ENCODE results near the gene HNRNPA1. TPM values are rescaled to one million over a fixed set of nuclear protein-coding genes. Genes with fewer than 3 reads are reported as not detected.

The HNRNPA1 gene
- total RNA-seq, 2 experiments from 2014 or later: 1,642 to 2,308 TPM

GRCh38 chr12:54285150-54286041, 4.9 kb downstream of the HNRNPA1 start:
- ATAC-seq (no peak), DNase-seq (no peak)
- POLR2A ChIA-PET: interaction anchor here (1.8 to 2.4 kb wide), 3 partner anchors 10 to 212 kb away, joined by 4 to 17 read pairs (median 8); partner anchors contain the start of gene NCKAP1L
- intact Hi-C loops (cut with DNase I, micrococcal nuclease): loop anchor here in 1 of 2 experiments (10.0 kb wide), 1 partner anchor 1829 kb away; the partner anchor contains the start of genes RPL41 and ZC3H10
- H3K27me3 Mint-ChIP-seq: no peaks in the 10 kb centered on the region
- H3K4me3 Mint-ChIP-seq: no peak overlapping the region
- peaks cover 33% of the 10 kb centered on the region for H3K4me1 Mint-ChIP-seq
- H3K27ac Mint-ChIP-seq: peak overlapping the region; percentile 63
- CTCF ChIA-PET: interaction anchor here (0.6 to 2.0 kb wide), 6 partner anchors 13 to 83 kb away, joined by 3 to 12 read pairs (median 6); partner anchors contain the start of gene COPZ1
- no peaks in the 10 kb centered on the region for H3K9me3 Mint-ChIP-seq (ENCODE audit: low read depth)
- peaks cover 3% of the 10 kb centered on the region for H3K36me3 Mint-ChIP-seq (ENCODE audit: low read depth)

GRCh38 chr12:54286042-54287030, 5.8 kb downstream of the HNRNPA1 start:
- no peak for DNase-seq
- Mint-ChIP-seq H3K36me3 (ENCODE audit: low read depth) (peaks cover 3% of the 10 kb centered on the region), H3K27me3 (no peaks in the 10 kb centered on the region), H3K9me3 (ENCODE audit: low read depth) (no peaks in the 10 kb centered on the region), H3K27ac (peak overlapping the region; percentile 63), H3K4me3 (peak overlapping the region; percentile 21), H3K4me1 (peaks cover 33% of the 10 kb centered on the region)
- POLR2A ChIA-PET: interaction anchor here (0.6 to 2.4 kb wide), 12 partner anchors 9 to 259 kb away, joined by 3 to 17 read pairs (median 4); partner anchors contain the start of genes COPZ1 and NCKAP1L
- CTCF ChIA-PET: interaction anchor here (0.6 to 2.0 kb wide), 9 partner anchors 9 to 93 kb away, joined by 3 to 12 read pairs (median 5); partner anchors contain the start of gene COPZ1
- no peak for ATAC-seq
- intact Hi-C loops (cut with DNase I, micrococcal nuclease): loop anchor here in 1 of 2 experiments (10.0 kb wide), 1 partner anchor 1828 kb away; the partner anchor contains the start of genes RPL41 and ZC3H10

GRCh38 chr12:54287261-54288157, 7.0 kb downstream of the HNRNPA1 start:
- intact Hi-C loops (cut with DNase I, micrococcal nuclease): loop anchor here in 1 of 2 experiments (10.0 kb wide), 1 partner anchor 1827 kb away; the partner anchor contains the start of genes RPL41 and ZC3H10
- peak overlapping the region; percentile 51 for H3K27ac Mint-ChIP-seq
- peaks cover 31% of the 10 kb centered on the region for H3K4me1 Mint-ChIP-seq
- DNase-seq (peak; percentile 19), ATAC-seq (no peak)
- POLR2A ChIA-PET: interaction anchor here (0.7 to 2.4 kb wide), 14 partner anchors 7 to 210 kb away, joined by 3 to 17 read pairs (median 3); partner anchors contain the start of genes COPZ1, HNRNPA1 and NCKAP1L
- peak overlapping the region; percentile 2 for H3K4me3 Mint-ChIP-seq
- H3K36me3 Mint-ChIP-seq (ENCODE audit: low read depth): peaks cover 3% of the 10 kb centered on the region
- no peaks in the 10 kb centered on the region for H3K27me3 Mint-ChIP-seq
- CTCF ChIA-PET: interaction anchor here (0.6 to 2.0 kb wide), 9 partner anchors 8 to 92 kb away, joined by 3 to 12 read pairs (median 5); partner anchors contain the start of gene COPZ1
- no peaks in the 10 kb centered on the region for H3K9me3 Mint-ChIP-seq (ENCODE audit: low read depth)

DNA sequence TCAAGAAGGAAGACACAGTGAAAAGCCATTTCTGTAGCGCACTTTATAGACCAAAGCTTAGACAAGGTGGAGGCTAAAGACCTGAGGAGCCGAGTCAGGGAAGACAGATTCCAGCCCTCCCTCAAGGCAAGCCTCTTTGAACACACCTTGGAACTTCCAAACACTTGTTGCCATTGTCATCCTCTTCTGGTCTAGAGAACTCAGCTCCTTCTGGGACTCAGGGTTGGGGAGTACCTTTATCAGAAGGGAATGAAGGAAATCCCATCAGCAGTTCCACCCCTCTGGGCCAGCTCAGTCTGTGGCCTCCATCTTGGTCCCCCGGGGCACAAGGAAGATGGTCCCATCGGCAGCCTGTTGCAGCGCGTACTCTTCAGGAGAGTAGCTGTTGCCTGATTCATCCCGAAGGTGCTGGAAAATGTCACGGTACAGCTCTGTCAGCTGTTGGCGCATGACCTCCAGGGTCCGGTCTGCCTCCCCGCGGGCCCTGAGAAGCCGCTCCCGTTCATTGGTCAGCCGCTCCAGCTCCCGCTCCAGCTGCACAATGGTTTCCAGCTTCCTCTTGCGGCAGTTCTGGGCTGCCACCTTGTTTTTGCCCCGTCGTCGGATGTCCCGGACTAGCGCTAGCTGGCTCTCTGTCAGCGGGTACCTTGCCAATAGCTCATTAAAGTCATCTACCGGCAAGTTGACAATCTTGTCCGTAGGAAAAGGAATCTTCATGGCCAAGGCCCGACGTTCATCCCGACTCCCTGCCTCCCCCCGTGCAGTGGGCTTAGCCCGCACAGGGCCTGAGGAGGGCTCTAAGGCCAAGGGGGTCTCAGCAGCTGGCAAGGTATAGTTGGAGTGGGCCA, 11.8 kb downstream of the HNRNPA1 start:
- ChIA-PET CTCF (interaction anchor here (0.6 to 10.1 kb wide), 28 partner anchors 14 to 1254 kb away, joined by 3 to 83 read pairs (median 4); partner anchors contain the start of gene COPZ1), POLR2A (interaction anchor here (0.9 to 1.3 kb wide), 2 partner anchors 32 to 67 kb away, joined by 3 read pairs; partner anchors contain the start of gene COPZ1)
- DNase-seq (no peak), ATAC-seq (no peak)
- intact Hi-C loops (cut with DNase I, micrococcal nuclease): no loop called here
- no peak overlapping the region for H3K4me3 Mint-ChIP-seq
- no peak overlapping the region for H3K27ac Mint-ChIP-seq
- no peaks in the 10 kb centered on the region for H3K27me3 Mint-ChIP-seq
- H3K36me3 Mint-ChIP-seq (ENCODE audit: low read depth): peaks cover 3% of the 10 kb centered on the region
- no peaks in the 10 kb centered on the region for H3K9me3 Mint-ChIP-seq (ENCODE audit: low read depth)
- no peaks in the 10 kb centered on the region for H3K4me1 Mint-ChIP-seq

GRCh38 chr12:54292931-54293241, 12.4 kb downstream of the HNRNPA1 start:
- no peaks in the 10 kb centered on the region for H3K9me3 Mint-ChIP-seq (ENCODE audit: low read depth)
- no peak overlapping the region for H3K27ac Mint-ChIP-seq
- DNase-seq: no peak
- no peak overlapping the region for H3K4me3 Mint-ChIP-seq
- peaks cover 3% of the 10 kb centered on the region for H3K27me3 Mint-ChIP-seq
- intact Hi-C loops (cut with DNase I, micrococcal nuclease): no loop called here
- ChIA-PET POLR2A (interaction anchor here (1.3 to 1.5 kb wide), 2 partner anchors 13 to 66 kb away, joined by 3 read pairs; partner anchors contain the start of genes CBX5 and HNRNPA1), CTCF (interaction anchor here (0.6 to 10.1 kb wide), 24 partner anchors 9 to 764 kb away, joined by 3 to 83 read pairs (median 6); partner anchors contain the start of gene COPZ1)
- peaks cover 3% of the 10 kb centered on the region for H3K36me3 Mint-ChIP-seq (ENCODE audit: low read depth)
- ATAC-seq: no peak
- H3K4me1 Mint-ChIP-seq: peaks cover 3% of the 10 kb centered on the region

DNA sequence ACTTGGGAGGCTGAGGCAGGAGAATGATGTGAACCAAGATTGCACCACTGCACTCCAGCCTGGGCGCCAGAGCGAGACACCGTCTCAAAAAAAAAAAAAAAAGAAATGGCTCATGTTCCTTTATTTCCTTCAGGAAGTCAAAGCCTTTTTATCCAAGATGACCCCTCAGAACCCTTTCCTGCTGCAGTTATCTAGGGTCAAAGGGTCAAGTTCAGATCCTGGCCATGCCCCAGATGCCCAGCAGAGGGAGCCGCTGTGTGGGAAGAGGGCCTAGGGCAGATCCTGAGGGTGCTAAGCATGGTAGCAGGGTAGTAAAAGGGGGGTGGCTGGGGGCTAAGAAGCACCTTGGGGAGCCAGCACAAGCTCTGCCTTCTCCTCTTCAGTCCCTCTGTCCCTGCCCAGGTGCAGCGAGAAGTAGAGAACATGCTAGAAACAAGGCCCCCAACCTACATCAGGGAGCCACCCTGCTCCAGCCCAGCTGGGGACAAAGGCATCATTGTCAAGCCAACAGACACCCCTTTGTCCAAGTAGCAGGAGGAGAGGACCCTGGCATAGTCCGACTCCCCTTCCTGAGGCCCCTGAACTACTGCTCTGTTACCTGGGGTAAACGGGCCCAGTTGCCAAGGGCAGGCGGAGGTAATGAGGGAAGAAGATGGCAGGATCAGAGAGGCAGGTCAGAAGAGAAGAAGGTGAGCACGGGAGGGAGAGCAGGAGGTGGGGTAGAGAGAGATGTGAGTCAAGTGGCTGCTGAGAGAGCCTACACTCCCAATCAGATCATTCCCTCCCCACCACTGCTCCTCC, 13.8 kb downstream of the HNRNPA1 start:
- Mint-ChIP-seq H3K4me1 (peaks cover 5% of the 10 kb centered on the region), H3K27ac (no peak overlapping the region), H3K4me3 (no peak overlapping the region), H3K36me3 (ENCODE audit: low read depth) (no peaks in the 10 kb centered on the region), H3K27me3 (peaks cover 10% of the 10 kb centered on the region), H3K9me3 (ENCODE audit: low read depth) (no peaks in the 10 kb centered on the region)
- POLR2A ChIA-PET: interaction anchor here (0.7 to 1.9 kb wide), 4 partner anchors 8 to 120 kb away, joined by 3 to 8 read pairs (median 5); partner anchors contain the start of genes CBX5 and HNRNPA1
- intact Hi-C loops (cut with DNase I, micrococcal nuclease): loop anchor here (1.0 to 2.0 kb wide), 4 partner anchors 64 to 85 kb away; no protein-coding TSS in a partner anchor
- ATAC-seq (peak; percentile 82), DNase-seq (peak; percentile 83)
- CTCF ChIA-PET: interaction anchor here (0.6 to 10.1 kb wide), 26 partner anchors 8 to 619 kb away, joined by 3 to 83 read pairs (median 5); partner anchors contain the start of genes COPZ1 and ZNF385A

- no peak overlapping the region for H3K27ac Mint-ChIP-seq
- ChIA-PET CTCF (interaction anchor here (0.6 to 10.1 kb wide), 9 partner anchors 8 to 620 kb away, joined by 3 to 83 read pairs (median 7); partner anchors contain the start of gene COPZ1), POLR2A (interaction anchor here (1.8 to 1.9 kb wide), 2 partner anchors 8 to 11 kb away, joined by 7 to 8 read pairs; no protein-coding TSS in a partner anchor)
- ATAC-seq: no peak
- no peaks in the 10 kb centered on the region for H3K36me3 Mint-ChIP-seq (ENCODE audit: low read depth)
- no peak overlapping the region for H3K4me3 Mint-ChIP-seq
- intact Hi-C loops (cut with DNase I, micrococcal nuclease): loop anchor here (1.0 to 2.0 kb wide), 4 partner anchors 64 to 84 kb away; no protein-coding TSS in a partner anchor
- DNase-seq: no peak
- H3K9me3 Mint-ChIP-seq (ENCODE audit: low read depth): no peaks in the 10 kb centered on the region
- H3K27me3 Mint-ChIP-seq: peaks cover 16% of the 10 kb centered on the region
- H3K4me1 Mint-ChIP-seq: peaks cover 5% of the 10 kb centered on the region
Observed at GRCh38 chr12:54294953-54295566, 14.5 kb downstream of the HNRNPA1 start.

DNA sequence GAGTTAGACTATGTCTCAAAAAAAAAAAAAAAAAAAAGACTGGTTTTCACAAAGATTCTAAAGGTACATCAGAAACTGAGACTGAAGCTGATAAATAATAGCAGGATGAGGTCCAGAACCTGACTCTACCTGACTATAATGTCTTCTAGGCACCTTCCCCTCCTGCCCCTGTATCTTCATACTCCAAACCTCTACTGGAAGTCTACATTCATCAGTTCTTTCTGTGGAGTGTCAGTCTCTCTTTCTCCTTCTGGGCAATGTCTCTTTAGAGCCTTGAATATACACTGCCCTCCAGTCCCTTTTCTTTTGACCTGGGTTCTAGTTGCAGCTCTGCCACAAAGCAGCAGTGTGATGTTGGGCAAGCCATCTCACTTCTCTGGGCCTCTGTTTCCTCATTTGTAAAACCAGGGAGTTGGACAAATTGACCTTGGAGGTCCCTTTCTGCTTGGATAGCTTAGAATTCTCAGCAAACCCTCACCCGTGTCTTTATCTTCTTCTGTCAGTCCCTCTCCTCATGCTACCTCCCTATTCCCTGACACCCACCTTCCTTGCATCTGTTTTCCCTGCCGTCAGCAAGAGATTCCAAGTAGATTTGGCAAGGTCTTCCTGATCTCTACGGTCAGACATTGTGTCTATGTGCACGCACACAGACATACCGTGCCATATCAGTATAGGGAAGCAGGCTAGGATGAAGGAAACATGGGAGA, 16.0 kb downstream of the HNRNPA1 start:
- peaks cover 10% of the 10 kb centered on the region for H3K4me1 Mint-ChIP-seq
- CTCF ChIA-PET: interaction anchor here (0.6 to 10.1 kb wide), 14 partner anchors 7 to 1822 kb away, joined by 3 to 83 read pairs (median 4); partner anchors contain the start of genes ZC3H10 and ZNF385A
- H3K36me3 Mint-ChIP-seq (ENCODE audit: low read depth): no peaks in the 10 kb centered on the region

More for the DNA sequence above, 16.0 kb downstream of the HNRNPA1 start:
- POLR2A ChIA-PET: interaction anchor here (1.8 kb wide), 1 partner anchor 10 kb away, joined by 8 read pairs; no protein-coding TSS in a partner anchor
- ATAC-seq (no peak), DNase-seq (no peak)
- H3K4me3 Mint-ChIP-seq: no peak overlapping the region
- intact Hi-C loops (cut with DNase I, micrococcal nuclease): no loop called here
- no peaks in the 10 kb centered on the region for H3K9me3 Mint-ChIP-seq (ENCODE audit: low read depth)
- peaks cover 27% of the 10 kb centered on the region for H3K27me3 Mint-ChIP-seq
- H3K27ac Mint-ChIP-seq: no peak overlapping the region

Measured in activated CD4-positive, alpha-beta T cell treated with anti-CD3 and anti-CD28 coated beads for 36 hours (primary cell).